Measurements from ENCODE around the gene ALDH1A2.

DNA sequence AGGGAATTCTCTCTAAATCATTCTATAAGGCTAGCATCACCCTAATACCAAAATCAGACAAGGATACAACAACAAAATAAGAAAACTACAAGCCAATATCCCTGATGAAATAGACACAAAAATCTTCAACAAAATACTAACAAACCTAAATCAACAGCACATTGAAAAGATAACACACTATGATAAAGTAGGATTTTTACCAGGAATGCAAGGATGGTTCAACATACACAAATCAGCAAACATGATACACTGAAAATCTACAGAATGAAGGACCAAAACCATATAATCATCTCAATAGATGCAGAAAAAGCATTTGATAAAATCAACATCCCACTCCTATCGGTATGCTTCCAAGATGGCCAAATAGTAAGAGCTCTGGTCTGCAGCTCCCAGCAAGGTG lies 39.5 kb downstream of the ALDH1A2 start:
- TF ChIP-seq RXRA (IDR thresholded peaks at IDR 0.05; ENCODE audit: borderline replicate concordance, low read depth) (no peak), RCOR1 (IDR thresholded peaks at IDR 0.05; ENCODE audit: low read length) (no peak), TAF1 (IDR thresholded peaks at IDR 0.05; ENCODE audit: borderline replicate concordance, low read depth, low read length) (no peak), EP300 (IDR thresholded peaks at IDR 0.05; ENCODE audit: borderline replicate concordance in 1 of 2, low read depth in 1 of 2, low read length in 1 of 2) (no peak), GABPA (IDR thresholded peaks at IDR 0.05; ENCODE audit: low read depth) (no peak), EZH2phosphoT487 (IDR thresholded peaks at IDR 0.05; ENCODE audit: borderline replicate concordance, low read depth) (no peak), POLR2AphosphoS5 (IDR thresholded peaks at IDR 0.05; ENCODE audit: low read depth, low read length) (no peak), SIN3A (IDR thresholded peaks at IDR 0.05; ENCODE audit: borderline replicate concordance, low read depth, low read length) (no peak)
- TF ChIP-seq, protein P1, sequence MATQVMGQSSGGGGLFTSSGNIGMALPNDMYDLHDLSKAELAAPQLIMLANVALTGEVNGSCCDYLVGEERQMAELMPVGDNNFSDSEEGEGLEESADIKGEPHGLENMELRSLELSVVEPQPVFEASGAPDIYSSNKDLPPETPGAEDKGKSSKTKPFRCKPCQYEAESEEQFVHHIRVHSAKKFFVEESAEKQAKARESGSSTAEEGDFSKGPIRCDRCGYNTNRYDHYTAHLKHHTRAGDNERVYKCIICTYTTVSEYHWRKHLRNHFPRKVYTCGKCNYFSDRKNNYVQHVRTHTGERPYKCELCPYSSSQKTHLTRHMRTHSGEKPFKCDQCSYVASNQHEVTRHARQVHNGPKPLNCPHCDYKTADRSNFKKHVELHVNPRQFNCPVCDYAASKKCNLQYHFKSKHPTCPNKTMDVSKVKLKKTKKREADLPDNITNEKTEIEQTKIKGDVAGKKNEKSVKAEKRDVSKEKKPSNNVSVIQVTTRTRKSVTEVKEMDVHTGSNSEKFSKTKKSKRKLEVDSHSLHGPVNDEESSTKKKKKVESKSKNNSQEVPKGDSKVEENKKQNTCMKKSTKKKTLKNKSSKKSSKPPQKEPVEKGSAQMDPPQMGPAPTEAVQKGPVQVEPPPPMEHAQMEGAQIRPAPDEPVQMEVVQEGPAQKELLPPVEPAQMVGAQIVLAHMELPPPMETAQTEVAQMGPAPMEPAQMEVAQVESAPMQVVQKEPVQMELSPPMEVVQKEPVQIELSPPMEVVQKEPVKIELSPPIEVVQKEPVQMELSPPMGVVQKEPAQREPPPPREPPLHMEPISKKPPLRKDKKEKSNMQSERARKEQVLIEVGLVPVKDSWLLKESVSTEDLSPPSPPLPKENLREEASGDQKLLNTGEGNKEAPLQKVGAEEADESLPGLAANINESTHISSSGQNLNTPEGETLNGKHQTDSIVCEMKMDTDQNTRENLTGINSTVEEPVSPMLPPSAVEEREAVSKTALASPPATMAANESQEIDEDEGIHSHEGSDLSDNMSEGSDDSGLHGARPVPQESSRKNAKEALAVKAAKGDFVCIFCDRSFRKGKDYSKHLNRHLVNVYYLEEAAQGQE (IDR thresholded peaks at IDR 0.05; ENCODE audit: low read depth, low read length) = no peak
- TF ChIP-seq, protein P2, sequence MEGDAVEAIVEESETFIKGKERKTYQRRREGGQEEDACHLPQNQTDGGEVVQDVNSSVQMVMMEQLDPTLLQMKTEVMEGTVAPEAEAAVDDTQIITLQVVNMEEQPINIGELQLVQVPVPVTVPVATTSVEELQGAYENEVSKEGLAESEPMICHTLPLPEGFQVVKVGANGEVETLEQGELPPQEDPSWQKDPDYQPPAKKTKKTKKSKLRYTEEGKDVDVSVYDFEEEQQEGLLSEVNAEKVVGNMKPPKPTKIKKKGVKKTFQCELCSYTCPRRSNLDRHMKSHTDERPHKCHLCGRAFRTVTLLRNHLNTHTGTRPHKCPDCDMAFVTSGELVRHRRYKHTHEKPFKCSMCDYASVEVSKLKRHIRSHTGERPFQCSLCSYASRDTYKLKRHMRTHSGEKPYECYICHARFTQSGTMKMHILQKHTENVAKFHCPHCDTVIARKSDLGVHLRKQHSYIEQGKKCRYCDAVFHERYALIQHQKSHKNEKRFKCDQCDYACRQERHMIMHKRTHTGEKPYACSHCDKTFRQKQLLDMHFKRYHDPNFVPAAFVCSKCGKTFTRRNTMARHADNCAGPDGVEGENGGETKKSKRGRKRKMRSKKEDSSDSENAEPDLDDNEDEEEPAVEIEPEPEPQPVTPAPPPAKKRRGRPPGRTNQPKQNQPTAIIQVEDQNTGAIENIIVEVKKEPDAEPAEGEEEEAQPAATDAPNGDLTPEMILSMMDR (IDR thresholded peaks at IDR 0.05) = no peak
